Measurements from ENCODE around the gene MANSC4. TPM values are rescaled to one million over a fixed set of nuclear protein-coding genes. Genes with fewer than 3 reads are reported as not detected.

Gene MANSC4
- total and polyA plus RNA-seq, 2 experiments from 2014 or later, result not detected

- H3K4me3 ChIP-seq, result no peak overlapping the region
- H3K27ac ChIP-seq (ENCODE audit: low read depth), result no peak overlapping the region
- H3K36me3 ChIP-seq (ENCODE audit: insufficient read depth), result no peaks in the 10 kb centered on the region
- ATAC-seq (no peak), DNase-seq (ENCODE audit: low spot score) (no peak)
- no peak overlapping the region for H3K4me2 ChIP-seq
- no peaks in the 10 kb centered on the region for H3K4me1 ChIP-seq (ENCODE audit: insufficient read depth)
- H4K20me1 ChIP-seq (replicated peaks; ENCODE audit: insufficient read depth), result no peaks in the 10 kb centered on the region
- H3F3A ChIP-seq (replicated peaks; ENCODE audit: low read depth), result no peaks in the 10 kb centered on the region
- Mint-ChIP-seq H3K4me3 (no peak overlapping the region), H3K27ac (no peak overlapping the region), H3K36me3 (ENCODE audit: low read depth) (no peaks in the 10 kb centered on the region; the same call in 2 of the 3 replicates), H3K27me3 (ENCODE audit: insufficient read depth, low read depth, poor library complexity) (peaks cover 2% of the 10 kb centered on the region), H3K9me3 (no peaks in the 10 kb centered on the region), H3K4me1 (peaks cover 5% of the 10 kb centered on the region; the same call in 2 of the 3 replicates)
- H3K79me2 ChIP-seq (replicated peaks; ENCODE audit: insufficient read depth), result no peaks in the 10 kb centered on the region
- TF ChIP-seq STAT1 (IDR thresholded peaks at IDR 0.05; ENCODE audit: unreplicated experiment), result no peak
- TF ChIP-seq ZNF462 (CRISPR knock-in tag; IDR thresholded peaks at IDR 0.05), result no peak
- no peak for TF ChIP-seq NANOG (IDR thresholded peaks at IDR 0.05; ENCODE audit: borderline replicate concordance)
- TF ChIP-seq ZNF331 (CRISPR knock-in tag; IDR thresholded peaks at IDR 0.05; ENCODE audit: low read depth), result no peak
- no peak for TF ChIP-seq ZNF114 (CRISPR knock-in tag; IDR thresholded peaks at IDR 0.05)
- TF ChIP-seq ETS1 (IDR thresholded peaks at IDR 0.05), result no peak
- no peak for TF ChIP-seq REST (IDR thresholded peaks at IDR 0.05; ENCODE audit: unreplicated experiment)
- TF ChIP-seq CTCF (conservative IDR thresholded peaks at IDR 0.05; ENCODE audit: low read depth in 2 of 2), result no peak
- no peak for TF ChIP-seq POLR2AphosphoS5 (IDR thresholded peaks at IDR 0.05; ENCODE audit: low read depth)
- no peak for TF ChIP-seq EZH2 (IDR thresholded peaks at IDR 0.05; ENCODE audit: low read depth, unreplicated experiment)
- no peak for TF ChIP-seq EZH2phosphoT487 (IDR thresholded peaks at IDR 0.05; ENCODE audit: unreplicated experiment)
- no peak for TF ChIP-seq JUNB (IDR thresholded peaks at IDR 0.05; ENCODE audit: unreplicated experiment)
- no peak for TF ChIP-seq CREB1 (CRISPR knock-in tag; IDR thresholded peaks at IDR 0.05; ENCODE audit: low read depth)
- no peaks in the 10 kb centered on the region for H3K27me3 ChIP-seq (ENCODE audit: insufficient read depth)
- H3K9me2 ChIP-seq (ENCODE audit: insufficient read depth), result no peaks in the 10 kb centered on the region
- no peak overlapping the region for H2AFZ ChIP-seq
These were observed 28.8 kb upstream of the MANSC4 start for GRCh38 chr12:27808841-27809240.
